Measurements from ENCODE around the gene NUBPL.

GRCh38 chr14:31895206-31895605 lies 334.0 kb downstream of the NUBPL start:
- TF ChIP-seq POLR2A (IDR thresholded peaks at IDR 0.05; ENCODE audit: low read length), result no peak
- no peak for TF ChIP-seq GATA1 (IDR thresholded peaks at IDR 0.05; ENCODE audit: low read depth, low read length)
